HCT116 (cell line): ENCODE measurements around the gene EVI5L. TPM values are rescaled to one million over a fixed set of nuclear protein-coding genes. Genes with fewer than 3 reads are reported as not detected.

ENCODE experiments used
- ATAC-seq: fragments of 200-7000 bp; cut with Tn5 transposase; 2 replicates; pipeline ENCODE4 v1.9.1; 2020; ENCODE audit warnings: mild to moderate bottlenecking, moderate library complexity
- BruUV-seq: library from RNA; stranded (reverse); fragments of 400-500 nt; replicated peaks from 2 replicates; lab custom pipeline; 2021; lab: Mats Ljungman, UMichigan
- CTCF ChIA-PET: fragments of 300-600 bp; sonication (Branson Sonifier 250); formaldehyde crosslinking; loops from one replicate; lab custom pipeline; 2021; ENCODE audit warnings: antibody characterized with exemption; lab: Charles Lee
- POLR2A ChIA-PET: fragments of 300-600, 350-600 bp; sonication (Branson Sonifier 250); formaldehyde crosslinking; loops from one replicate; lab custom pipeline; 2021; ENCODE audit warnings: antibody characterized with exemption; lab: Charles Lee
- RAD21 ChIA-PET, 2 experiments: fragments of 300-600 bp; sonication (Branson Sonifier 250); formaldehyde crosslinking; loops; one replicate each; lab custom pipeline; 2023; ENCODE audit warnings: low total read pairs in 2 of 2; ENCODE audit not compliant: uncharacterized antibody in 2 of 2, unreplicated experiment in 2 of 2, low non-redundant PET in 1 of 2; lab: Charles Lee
- DNase-seq: peaks from one replicate; pipeline ENCODE4 v3.0.0-alpha.2; 2010; ENCODE audit warnings: low read depth, low spot score
- H2AFZ ChIP-seq: fragments of 200-600 bp; shearing (Covaris generic), sonication (generic); 2 replicates; pipeline ENCODE4 v1.6.1; 2017; ENCODE audit warnings: low read depth, mixed run types, mixed read lengths, antibody characterized with exemption, low read length; ENCODE audit not compliant: poor library complexity, severe bottlenecking
- H3K27ac ChIP-seq: 2 replicates; pipeline ENCODE4 v1.5.1; 2012; ENCODE audit warnings: low read depth, low read length
- H3K27me3 ChIP-seq: fragments of 200-600 bp; sonication (generic); 2 replicates; pipeline ENCODE4 v1.6.1; 2016; ENCODE audit warnings: mixed run types, low read length, mixed read lengths; ENCODE audit not compliant: insufficient read depth
- H3K36me3 ChIP-seq, 2 experiments: fragments of 200-500 bp in 1 of 2; fragments of 200-600 bp in 1 of 2; sonication (Bioruptor generic) in 1 of 2; sonication (generic) in 1 of 2; 2 replicates each; pipeline versions ENCODE4 v1.5.1 to v1.6.1; 2014 to 2016; ENCODE audit warnings: low read length in 2 of 2, inconsistent platforms in 1 of 2, mixed read lengths in 1 of 2, mixed run types in 1 of 2; ENCODE audit not compliant: insufficient read depth in 2 of 2, control insufficient read depth in 1 of 2
- H3K4me1 ChIP-seq, 2 experiments: fragments of 200-600 bp in 1 of 2; sonication (generic) in 1 of 2; 2 replicates each; pipeline versions ENCODE4 v1.5.1 to v1.6.1; 2012 to 2017; ENCODE audit warnings: low read length in 2 of 2, inconsistent platforms in 1 of 2, mild to moderate bottlenecking in 1 of 2, mixed read lengths in 1 of 2, mixed run types in 1 of 2, moderate library complexity in 1 of 2; ENCODE audit not compliant: insufficient read depth in 2 of 2, control insufficient read depth in 1 of 2
- H3K4me2 ChIP-seq: fragments of 200-600 bp; sonication (generic); 2 replicates; pipeline ENCODE4 v1.6.1; 2017; ENCODE audit warnings: mixed run types, low read length, mixed read lengths
- H3K4me3 ChIP-seq, 2 experiments: fragments of 200-600 bp in 1 of 2; sonication (generic) in 1 of 2; replicated peaks in 1 of 2; 2 replicates each; pipeline ENCODE4 v1.5.1; 2011 to 2016; ENCODE audit warnings: low read length in 2 of 2, control low read depth in 1 of 2, low read depth in 1 of 2, mild to moderate bottlenecking in 1 of 2, mixed read lengths in 1 of 2, mixed run types in 1 of 2
- H3K79me2 ChIP-seq: fragments of 200-600 bp; sonication (generic); 2 replicates; pipeline ENCODE4 v1.6.1; 2017; ENCODE audit warnings: mild to moderate bottlenecking, mixed run types, low read length, moderate library complexity, mixed read lengths; ENCODE audit not compliant: insufficient read depth
- H3K9ac ChIP-seq: fragments of 200-600 bp; sonication (generic); 2 replicates; pipeline ENCODE4 v1.6.1; 2016; ENCODE audit warnings: low read length, mixed read lengths
- H3K9me2 ChIP-seq: fragments of 200-600 bp; sonication (generic), shearing (Covaris generic); 2 replicates; pipeline ENCODE4 v1.6.1; 2017; ENCODE audit warnings: mixed run types, mild to moderate bottlenecking, moderate library complexity; ENCODE audit not compliant: insufficient read depth
- H3K9me3 ChIP-seq, 2 experiments: fragments of 200-500 bp in 1 of 2; fragments of 200-600 bp in 1 of 2; sonication (Bioruptor generic) in 1 of 2; sonication (generic) in 1 of 2; 2 replicates each; pipeline ENCODE4 v1.6.1; 2014 to 2017; ENCODE audit warnings: low read length in 2 of 2, mixed read lengths in 2 of 2, inconsistent platforms in 1 of 2, low read depth in 1 of 2, mild to moderate bottlenecking in 1 of 2, mixed run types in 1 of 2, moderate library complexity in 1 of 2; ENCODE audit not compliant: control insufficient read depth in 1 of 2, insufficient read depth in 1 of 2
- H4K20me1 ChIP-seq: fragments of 200-600 bp; sonication (generic), shearing (Covaris generic); 2 replicates; pipeline ENCODE4 v1.6.1; 2017; ENCODE audit warnings: mixed run types, mild to moderate bottlenecking, moderate library complexity; ENCODE audit not compliant: insufficient read depth
- ATF3 ChIP-seq: IDR thresholded peaks from 2 replicates; pipeline ENCODE4 v1.6.1; 2012
- CBX3 ChIP-seq: IDR thresholded peaks from 2 replicates; pipeline ENCODE4 v1.6.1; 2012; ENCODE audit warnings: low read depth
- EGR1 ChIP-seq: IDR thresholded peaks from 2 replicates; pipeline ENCODE4 v1.6.1; 2012; ENCODE audit warnings: low read depth
- ELF1 ChIP-seq: IDR thresholded peaks from 2 replicates; pipeline ENCODE4 v1.6.1; 2012; ENCODE audit warnings: low read depth, borderline replicate concordance
- EZH2 ChIP-seq: fragments of 200-600 bp; sonication (generic); IDR thresholded peaks from 2 replicates; pipeline ENCODE4 v1.6.1; 2017; ENCODE audit warnings: antibody characterized with exemption, mixed run types
- JUND ChIP-seq: IDR thresholded peaks from 2 replicates; pipeline ENCODE4 v1.6.1; 2012
- MAX ChIP-seq: IDR thresholded peaks from 2 replicates; pipeline ENCODE4 v1.6.1; 2012
- POLR2A ChIP-seq: IDR thresholded peaks from 2 replicates; pipeline ENCODE4 v1.7.0; 2011; ENCODE audit warnings: borderline replicate concordance; ENCODE audit not compliant: insufficient read depth, insufficient read length; ENCODE audit errors: extremely low read depth
- RAD21 ChIP-seq: IDR thresholded peaks from 2 replicates; pipeline ENCODE4 v1.6.1; 2012; ENCODE audit warnings: low read depth, mild to moderate bottlenecking
- REST ChIP-seq: IDR thresholded peaks from 2 replicates; pipeline ENCODE4 v1.6.1; 2012; ENCODE audit warnings: low read depth
- SP1 ChIP-seq: IDR thresholded peaks from 2 replicates; pipeline ENCODE4 v1.6.1; 2012; ENCODE audit warnings: low read depth
- TCF7L2 ChIP-seq: IDR thresholded peaks from 2 replicates; pipeline ENCODE4 v1.7.0; 2011; ENCODE audit warnings: borderline replicate concordance, inconsistent platforms; ENCODE audit not compliant: insufficient read depth, insufficient read length; ENCODE audit errors: extremely low read depth
- YY1 ChIP-seq: IDR thresholded peaks from 2 replicates; pipeline ENCODE4 v1.6.1; 2011; ENCODE audit warnings: low read length, low read depth, moderate library complexity, mild to moderate bottlenecking; ENCODE audit not compliant: insufficient replicate concordance; ENCODE audit errors: extremely low read depth
- ZBTB33 ChIP-seq: IDR thresholded peaks from 2 replicates; pipeline ENCODE4 v1.6.1; 2011; ENCODE audit warnings: mild to moderate bottlenecking, low read length, moderate library complexity; ENCODE audit not compliant: insufficient replicate concordance; ENCODE audit errors: extremely low read depth
- ZFX ChIP-seq: fragments of 450-650 bp; IDR thresholded peaks from 2 replicates; pipeline ENCODE4 v1.6.1; 2017
- intact Hi-C: fragments of 100-400 bp; cut with micrococcal nuclease; formaldehyde crosslinking; loops from 2 replicates; pipeline ENCODE4 v1.10.0; 2022
- total RNA-seq: library from RNA; stranded (reverse); gene quantifications from one replicate; pipeline ENCODE4 v1.2.1, GENCODE V29; 2021; ENCODE audit not compliant: unreplicated experiment

Gene EVI5L
- total RNA-seq, 1 experiment from 2014 or later = 15.0 TPM

GRCh38 chr19:7905268-7905667 is 75.2 kb downstream of the EVI5L start:
- peaks cover 3 to 30% of the 10 kb centered on the region in 2 experiments; a peak in 2 of 4 replicates for H3K4me1 ChIP-seq
- RAD21 ChIA-PET = no interaction called here
- H3K27ac ChIP-seq = peak overlapping the region; percentile 92; the same call in 1 of the 2 replicates
- no peaks in the 10 kb centered on the region for H3K9me2 ChIP-seq
- no peaks in the 10 kb centered on the region for H3K9me3 ChIP-seq
- CTCF ChIA-PET = no interaction called here
- intact Hi-C loops = no loop called here
- H3K4me3 ChIP-seq = peak overlapping the region; percentile 72 to 97
- peak overlapping the region; percentile 97 for H3K4me2 ChIP-seq
- H2AFZ ChIP-seq = no peak overlapping the region
- H4K20me1 ChIP-seq = no peaks in the 10 kb centered on the region
- ATAC-seq (no peak), DNase-seq (no peak)
- TF ChIP-seq ELF1 = no peak
- TF ChIP-seq RAD21 = no peak
- TF ChIP-seq TCF7L2 = no peak
- TF ChIP-seq MAX = no peak
- TF ChIP-seq YY1 = no peak
- TF ChIP-seq SP1 = no peak
- H3K9ac ChIP-seq = peak overlapping the region; percentile 97
- BruUV-seq = no TSS peak
- POLR2A ChIA-PET = no interaction called here
- H3K27me3 ChIP-seq = no peaks in the 10 kb centered on the region
- no peaks in the 10 kb centered on the region; a peak in 2 of 4 replicates for H3K36me3 ChIP-seq
- H3K79me2 ChIP-seq = peaks cover 64% of the 10 kb centered on the region

- H3K4me1 ChIP-seq = peaks cover 3 to 30% of the 10 kb centered on the region in 2 experiments; a peak in 2 of 4 replicates
- POLR2A ChIA-PET = no interaction called here
- no peaks in the 10 kb centered on the region for H3K9me2 ChIP-seq
- ATAC-seq (no peak), DNase-seq (no peak)
- no peak overlapping the region for H3K9ac ChIP-seq
- H2AFZ ChIP-seq = no peak overlapping the region
- no peaks in the 10 kb centered on the region for H3K27me3 ChIP-seq
- H3K9me3 ChIP-seq = no peaks in the 10 kb centered on the region
- no peaks in the 10 kb centered on the region for H4K20me1 ChIP-seq
- RAD21 ChIA-PET = no interaction called here
- H3K36me3 ChIP-seq = no peaks in the 10 kb centered on the region; a peak in 1 of 4 replicates
- CTCF ChIA-PET = no interaction called here
- H3K79me2 ChIP-seq = peaks cover 64% of the 10 kb centered on the region
- no peak overlapping the region for H3K4me3 ChIP-seq
- BruUV-seq = no TSS peak
- no peak overlapping the region; the same call in 1 of the 2 replicates for H3K27ac ChIP-seq
- no peak overlapping the region for H3K4me2 ChIP-seq
- intact Hi-C loops = no loop called here
- TF ChIP-seq CBX3 (no peak), REST (no peak), POLR2A (no peak), EZH2 (no peak), ZBTB33 (no peak), EGR1 (no peak), JUND (no peak), ELF1 (no peak), ZFX (no peak), ATF3 (no peak)
Observed at GRCh38 chr19:7905859-7906258, 75.8 kb downstream of the EVI5L start.
